ENCODE measurements around the gene FFAR1.

- no peak for TF ChIP-seq POLR2A (IDR thresholded peaks at IDR 0.05; ENCODE audit: low read length)
- TF ChIP-seq GATA1 (IDR thresholded peaks at IDR 0.05; ENCODE audit: low read depth, low read length) = no peak
Observed at GRCh38 chr19:35342430-35342829, 5.3 kb upstream of the FFAR1 start.

Data from erythroblast (primary cell).